ENCODE measurements around the gene MDN1.
"Not testable (repeated sequence)": the region's sequence is repeated elsewhere in the genome, so short reads cannot be mapped to it uniquely, and the experiment has no call there.

The MDN1 gene

GRCh38 chr6:89842228-89842627 lies 22.6 kb upstream of the MDN1 start:
- Histone ChIP-seq H3K4me3 (ENCODE audit: low read length in 2 of 2) (no peak overlapping the region), H3K36me3 (ENCODE audit: control insufficient read depth in 2 of 2, insufficient read depth in 2 of 2, low read length in 2 of 2) (no peaks in the 10 kb centered on the region), H3K27me3 (ENCODE audit: control insufficient read depth in 2 of 2, insufficient read depth in 2 of 2, low read length in 2 of 2) (no peaks in the 10 kb centered on the region), H3K9ac (ENCODE audit: low read depth in 1 of 2, low read length in 2 of 2) (no peak overlapping the region), H3K4me1 (ENCODE audit: control insufficient read depth in 2 of 2, insufficient read depth in 2 of 2, low read length in 2 of 2) (peaks cover 0 to 3% of the 10 kb centered on the region in 2 donors), H3K27ac (ENCODE audit: low read depth in 2 of 2, low read length in 2 of 2) (no peak overlapping the region), H3K9me3 (ENCODE audit: control insufficient read depth in 2 of 2, low read length in 2 of 2) (no peaks in the 10 kb centered on the region)

- Histone ChIP-seq H3K36me3 (ENCODE audit: control insufficient read depth in 2 of 2, insufficient read depth in 2 of 2, low read length in 2 of 2) (no peaks in the 10 kb centered on the region), H3K27ac (ENCODE audit: low read depth in 2 of 2, low read length in 2 of 2) (no peak overlapping the region), H3K9me3 (ENCODE audit: control insufficient read depth in 2 of 2, low read length in 2 of 2) (no peaks in the 10 kb centered on the region), H3K4me1 (ENCODE audit: control insufficient read depth in 2 of 2, insufficient read depth in 2 of 2, low read length in 2 of 2) (peaks cover 0 to 3% of the 10 kb centered on the region in 2 donors), H3K9ac (ENCODE audit: low read depth in 1 of 2, low read length in 2 of 2) (no peak overlapping the region), H3K27me3 (ENCODE audit: control insufficient read depth in 2 of 2, insufficient read depth in 2 of 2, low read length in 2 of 2) (no peaks in the 10 kb centered on the region), H3K4me3 (ENCODE audit: low read length in 2 of 2) (no peak overlapping the region)
Measured at GRCh38 chr6:89840538-89840937, 20.9 kb upstream of the MDN1 start.

GRCh38 chr6:89836639-89837222 lies 17.1 kb upstream of the MDN1 start:
- Histone ChIP-seq H3K27ac (ENCODE audit: low read depth in 2 of 2, low read length in 2 of 2) (no peak overlapping the region), H3K36me3 (ENCODE audit: control insufficient read depth in 2 of 2, insufficient read depth in 2 of 2, low read length in 2 of 2) (peaks cover 0 to 13% of the 10 kb centered on the region in 2 donors), H3K4me3 (ENCODE audit: low read length in 2 of 2) (no peak overlapping the region), H3K4me1 (ENCODE audit: control insufficient read depth in 2 of 2, insufficient read depth in 2 of 2, low read length in 2 of 2) (no peaks in the 10 kb centered on the region), H3K9me3 (ENCODE audit: control insufficient read depth in 2 of 2, low read length in 2 of 2) (no peaks in the 10 kb centered on the region), H3K9ac (ENCODE audit: low read depth in 1 of 2, low read length in 2 of 2) (no peak overlapping the region), H3K27me3 (ENCODE audit: control insufficient read depth in 2 of 2, insufficient read depth in 2 of 2, low read length in 2 of 2) (no peaks in the 10 kb centered on the region)

- H3K27ac ChIP-seq (ENCODE audit: low read depth in 2 of 2, low read length in 2 of 2) = no peak overlapping the region
- H3K9ac ChIP-seq (ENCODE audit: low read depth in 1 of 2, low read length in 2 of 2) = no peak overlapping the region
- peaks cover 0 to 13% of the 10 kb centered on the region in 2 donors for H3K36me3 ChIP-seq (ENCODE audit: control insufficient read depth in 2 of 2, insufficient read depth in 2 of 2, low read length in 2 of 2)
Measured at GRCh38 chr6:89834884-89835792, 15.5 kb upstream of the MDN1 start.

GRCh38 chr6:89830170-89830809 lies 10.7 kb upstream of the MDN1 start:
- H3K9ac ChIP-seq (ENCODE audit: low read depth in 1 of 2, low read length in 2 of 2) = peak overlapping the region; percentile 79 to 84

More at GRCh38 chr6:89834884-89835792, 15.5 kb upstream of the MDN1 start:
- H3K4me1 ChIP-seq (ENCODE audit: control insufficient read depth in 2 of 2, insufficient read depth in 2 of 2, low read length in 2 of 2) = peaks cover 4 to 8% of the 10 kb centered on the region in 2 donors
- H3K4me3 ChIP-seq (ENCODE audit: low read length in 2 of 2) = no peak overlapping the region
- no peaks in the 10 kb centered on the region for H3K27me3 ChIP-seq (ENCODE audit: control insufficient read depth in 2 of 2, insufficient read depth in 2 of 2, low read length in 2 of 2)
- no peaks in the 10 kb centered on the region for H3K9me3 ChIP-seq (ENCODE audit: control insufficient read depth in 2 of 2, low read length in 2 of 2)

GRCh38 chr6:89829472-89830169 lies 10.0 kb upstream of the MDN1 start, which contains the start of gene CASP8AP2:
TSS of gene CASP8AP2 (plus strand) at chr6:89829880.
- H3K9ac ChIP-seq (ENCODE audit: low read depth in 1 of 2, low read length in 2 of 2) = peak within 1 kb of the TSS; percentile 84 to 86
- no peaks in the 10 kb centered on the region for H3K9me3 ChIP-seq (ENCODE audit: control insufficient read depth in 2 of 2, low read length in 2 of 2)
- H3K36me3 ChIP-seq (ENCODE audit: control insufficient read depth in 2 of 2, insufficient read depth in 2 of 2, low read length in 2 of 2) = peaks cover 0 to 11% of the 10 kb centered on the region in 2 donors
- peaks cover 8% of the 10 kb centered on the region in 2 donors for H3K4me1 ChIP-seq (ENCODE audit: control insufficient read depth in 2 of 2, insufficient read depth in 2 of 2, low read length in 2 of 2)
- H3K27me3 ChIP-seq (ENCODE audit: control insufficient read depth in 2 of 2, insufficient read depth in 2 of 2, low read length in 2 of 2) = no peaks in the 10 kb centered on the region
- H3K4me3 ChIP-seq (ENCODE audit: low read length in 2 of 2) = peak within 1 kb of the TSS; percentile 92 to 96
- H3K27ac ChIP-seq (ENCODE audit: low read depth in 2 of 2, low read length in 2 of 2) = peak within 1 kb of the TSS; percentile 80

More at GRCh38 chr6:89830170-89830809, 10.7 kb upstream of the MDN1 start:
- Histone ChIP-seq H3K27ac (ENCODE audit: low read depth in 2 of 2, low read length in 2 of 2) (peak overlapping the region; percentile 38 to 80), H3K27me3 (ENCODE audit: control insufficient read depth in 2 of 2, insufficient read depth in 2 of 2, low read length in 2 of 2) (no peaks in the 10 kb centered on the region), H3K36me3 (ENCODE audit: control insufficient read depth in 2 of 2, insufficient read depth in 2 of 2, low read length in 2 of 2) (peaks cover 0 to 12% of the 10 kb centered on the region in 2 donors), H3K4me1 (ENCODE audit: control insufficient read depth in 2 of 2, insufficient read depth in 2 of 2, low read length in 2 of 2) (peaks cover 8% of the 10 kb centered on the region in 2 donors), H3K9me3 (ENCODE audit: control insufficient read depth in 2 of 2, low read length in 2 of 2) (no peaks in the 10 kb centered on the region), H3K4me3 (ENCODE audit: low read length in 2 of 2) (peak overlapping the region; percentile 75 to 92)

- no peaks in the 10 kb centered on the region for H3K9me3 ChIP-seq (ENCODE audit: control insufficient read depth in 2 of 2, low read length in 2 of 2)
Measured at GRCh38 chr6:89828988-89829471, 9.4 kb upstream of the MDN1 start.

GRCh38 chr6:89828475-89828987 lies 8.9 kb upstream of the MDN1 start:
- H3K27me3 ChIP-seq (ENCODE audit: control insufficient read depth in 2 of 2, insufficient read depth in 2 of 2, low read length in 2 of 2); H3K4me1 ChIP-seq (ENCODE audit: control insufficient read depth in 2 of 2, insufficient read depth in 2 of 2, low read length in 2 of 2); H3K9me3 ChIP-seq (ENCODE audit: control insufficient read depth in 2 of 2, low read length in 2 of 2): not testable (repeated sequence)
- H3K4me3 ChIP-seq (ENCODE audit: low read length in 2 of 2) = peak overlapping the region; percentile 92 to 96
- H3K27ac ChIP-seq (ENCODE audit: low read depth in 2 of 2, low read length in 2 of 2) = peak overlapping the region; percentile 80
- peak overlapping the region; percentile 84 to 86 for H3K9ac ChIP-seq (ENCODE audit: low read depth in 1 of 2, low read length in 2 of 2)
- H3K36me3 ChIP-seq (ENCODE audit: control insufficient read depth in 2 of 2, insufficient read depth in 2 of 2, low read length in 2 of 2) = peaks cover 0 to 11% of the 10 kb centered on the region in 2 donors

More at GRCh38 chr6:89828988-89829471, 9.4 kb upstream of the MDN1 start:
- Histone ChIP-seq H3K9ac (ENCODE audit: low read depth in 1 of 2, low read length in 2 of 2) (peak overlapping the region; percentile 84 to 86), H3K36me3 (ENCODE audit: control insufficient read depth in 2 of 2, insufficient read depth in 2 of 2, low read length in 2 of 2) (peaks cover 0 to 11% of the 10 kb centered on the region in 2 donors), H3K4me3 (ENCODE audit: low read length in 2 of 2) (peak overlapping the region; percentile 92 to 96), H3K27ac (ENCODE audit: low read depth in 2 of 2, low read length in 2 of 2) (peak overlapping the region; percentile 80), H3K4me1 (ENCODE audit: control insufficient read depth in 2 of 2, insufficient read depth in 2 of 2, low read length in 2 of 2) (peaks cover 8% of the 10 kb centered on the region in 2 donors), H3K27me3 (ENCODE audit: control insufficient read depth in 2 of 2, insufficient read depth in 2 of 2, low read length in 2 of 2) (no peaks in the 10 kb centered on the region)

- H3K9ac ChIP-seq (ENCODE audit: low read depth in 1 of 2, low read length in 2 of 2) = no peak overlapping the region
- peaks cover 8% of the 10 kb centered on the region in 2 donors for H3K4me1 ChIP-seq (ENCODE audit: control insufficient read depth in 2 of 2, insufficient read depth in 2 of 2, low read length in 2 of 2)
- H3K9me3 ChIP-seq (ENCODE audit: control insufficient read depth in 2 of 2, low read length in 2 of 2) = no peaks in the 10 kb centered on the region
- H3K27ac ChIP-seq (ENCODE audit: low read depth in 2 of 2, low read length in 2 of 2) = no peak overlapping the region
- no peaks in the 10 kb centered on the region for H3K36me3 ChIP-seq (ENCODE audit: control insufficient read depth in 2 of 2, insufficient read depth in 2 of 2, low read length in 2 of 2)
- no peaks in the 10 kb centered on the region for H3K27me3 ChIP-seq (ENCODE audit: control insufficient read depth in 2 of 2, insufficient read depth in 2 of 2, low read length in 2 of 2)
- no peak overlapping the region for H3K4me3 ChIP-seq (ENCODE audit: low read length in 2 of 2)
Measured at GRCh38 chr6:89826029-89826528, 6.5 kb upstream of the MDN1 start.
